ENCODE results near the gene AFAP1L1. TPM values are rescaled to one million over a fixed set of nuclear protein-coding genes. Genes with fewer than 3 reads are reported as not detected.

Gene AFAP1L1
- total and polyA plus RNA-seq, 2 of the 13 experiments (the other 11 are each of a cell fraction or from before 2014, with no cell fraction given) = 0.38 to 1.0 TPM

DNA sequence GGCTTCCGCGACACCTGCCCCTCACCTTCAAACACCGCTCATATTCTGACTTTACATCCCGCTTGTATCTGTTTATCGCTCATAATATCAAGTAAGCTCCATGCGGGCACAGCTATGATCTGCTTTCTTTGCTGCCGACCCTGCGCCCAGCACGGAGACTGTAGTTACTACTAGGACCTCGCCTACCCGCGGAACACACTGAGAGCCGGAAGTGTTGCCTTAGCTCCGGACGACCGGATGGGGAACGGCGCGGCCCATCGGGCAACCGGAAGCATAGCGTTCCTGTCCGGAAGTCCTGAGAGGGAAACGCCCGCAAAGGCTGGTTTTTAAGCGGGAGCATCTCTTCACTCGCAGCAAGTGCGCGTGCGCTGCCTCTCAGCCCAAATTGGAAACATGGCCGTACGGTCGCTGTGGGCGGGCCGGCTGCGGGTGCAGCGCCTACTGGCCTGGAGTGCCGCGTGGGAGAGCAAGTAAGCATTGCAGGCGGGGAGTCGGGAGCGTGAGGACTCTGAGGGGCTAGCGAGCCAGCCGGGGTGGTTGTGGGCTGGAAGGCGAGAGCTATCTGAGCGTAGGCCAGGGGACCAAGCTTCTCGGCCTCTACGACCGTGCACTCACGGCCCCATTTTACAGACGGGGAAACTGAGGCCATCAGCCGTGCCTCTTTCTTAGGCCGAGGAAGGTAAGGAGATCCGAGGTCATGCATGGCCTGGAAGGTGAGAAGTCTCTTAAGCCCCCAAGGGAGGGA lies 73.7 kb downstream of the AFAP1L1 start, which contains the start of gene GRPEL2 (continued):
- TF ChIP-seq, protein P1, sequence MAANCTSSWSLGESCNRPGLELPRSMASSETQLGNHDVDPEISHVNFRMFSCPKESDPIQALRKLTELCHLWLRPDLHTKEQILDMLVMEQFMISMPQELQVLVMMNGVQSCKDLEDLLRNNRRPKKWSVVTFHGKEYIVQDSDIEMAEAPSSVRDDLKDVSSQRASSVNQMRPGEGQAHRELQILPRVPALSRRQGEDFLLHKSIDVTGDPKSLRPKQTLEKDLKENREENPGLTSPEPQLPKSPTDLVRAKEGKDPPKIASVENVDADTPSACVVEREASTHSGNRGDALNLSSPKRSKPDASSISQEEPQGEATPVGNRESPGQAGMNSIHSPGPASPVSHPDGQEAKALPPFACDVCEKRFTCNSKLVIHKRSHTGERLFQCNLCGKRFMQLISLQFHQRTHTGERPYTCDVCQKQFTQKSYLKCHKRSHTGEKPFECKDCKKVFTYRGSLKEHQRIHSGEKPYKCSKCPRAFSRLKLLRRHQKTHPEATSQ (CRISPR knock-in tag; IDR thresholded peaks at IDR 0.05; ENCODE audit: borderline replicate concordance) = peak; percentile 58; the same call in 1 of the 2 replicates
- TF ChIP-seq, protein P2, sequence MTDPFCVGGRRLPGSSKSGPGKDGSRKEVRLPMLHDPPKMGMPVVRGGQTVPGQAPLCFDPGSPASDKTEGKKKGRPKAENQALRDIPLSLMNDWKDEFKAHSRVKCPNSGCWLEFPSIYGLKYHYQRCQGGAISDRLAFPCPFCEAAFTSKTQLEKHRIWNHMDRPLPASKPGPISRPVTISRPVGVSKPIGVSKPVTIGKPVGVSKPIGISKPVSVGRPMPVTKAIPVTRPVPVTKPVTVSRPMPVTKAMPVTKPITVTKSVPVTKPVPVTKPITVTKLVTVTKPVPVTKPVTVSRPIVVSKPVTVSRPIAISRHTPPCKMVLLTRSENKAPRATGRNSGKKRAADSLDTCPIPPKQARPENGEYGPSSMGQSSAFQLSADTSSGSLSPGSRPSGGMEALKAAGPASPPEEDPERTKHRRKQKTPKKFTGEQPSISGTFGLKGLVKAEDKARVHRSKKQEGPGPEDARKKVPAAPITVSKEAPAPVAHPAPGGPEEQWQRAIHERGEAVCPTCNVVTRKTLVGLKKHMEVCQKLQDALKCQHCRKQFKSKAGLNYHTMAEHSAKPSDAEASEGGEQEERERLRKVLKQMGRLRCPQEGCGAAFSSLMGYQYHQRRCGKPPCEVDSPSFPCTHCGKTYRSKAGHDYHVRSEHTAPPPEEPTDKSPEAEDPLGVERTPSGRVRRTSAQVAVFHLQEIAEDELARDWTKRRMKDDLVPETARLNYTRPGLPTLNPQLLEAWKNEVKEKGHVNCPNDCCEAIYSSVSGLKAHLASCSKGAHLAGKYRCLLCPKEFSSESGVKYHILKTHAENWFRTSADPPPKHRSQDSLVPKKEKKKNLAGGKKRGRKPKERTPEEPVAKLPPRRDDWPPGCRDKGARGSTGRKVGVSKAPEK (CRISPR knock-in tag; IDR thresholded peaks at IDR 0.05; ENCODE audit: borderline replicate concordance) = peak; percentile 75; the same call in 1 of the 2 replicates
- TF ChIP-seq PHF5A (CRISPR knock-in tag; IDR thresholded peaks at IDR 0.05; ENCODE audit: low read depth, unreplicated experiment) (no peak), DNMT3B (CRISPR knock-in tag; conservative IDR thresholded peaks at IDR 0.05) (no peak; the same call in 1 of the 2 replicates), SMAD9 (CRISPR knock-in tag; IDR thresholded peaks at IDR 0.05) (no peak), ZNF333 (CRISPR knock-in tag; IDR thresholded peaks at IDR 0.05; ENCODE audit: borderline replicate concordance) (no peak), ZMYM3 (CRISPR knock-in tag; IDR thresholded peaks at IDR 0.05) (peak; percentile 98), MAF1 (CRISPR knock-in tag; IDR thresholded peaks at IDR 0.05; ENCODE audit: borderline replicate concordance) (0 out of 2 replicates have a peak, but pooled peaks have one; percentile 36), MED13 (CRISPR knock-in tag; IDR thresholded peaks at IDR 0.05) (peak; percentile 74; the same call in 1 of the 2 replicates), GTF2F1 (IDR thresholded peaks at IDR 0.05; ENCODE audit: low read length) (0 out of 2 replicates have a peak, but pooled peaks have one; percentile 17), PLRG1 (conservative IDR thresholded peaks at IDR 0.05) (no peak), ZNF296 (CRISPR knock-in tag; conservative IDR thresholded peaks at IDR 0.05) (no peak), TAF1 (CRISPR knock-in tag; IDR thresholded peaks at IDR 0.05) (peak; percentile 90), ZNF431 (CRISPR knock-in tag; IDR thresholded peaks at IDR 0.05; ENCODE audit: borderline replicate concordance, low read depth) (no peak; the same call in 1 of the 2 replicates), SRSF9 (IDR thresholded peaks at IDR 0.05; ENCODE audit: borderline replicate concordance, insufficient read depth, low read depth, low read length, poor library complexity, severe bottlenecking) (no peak), NFATC3 (CRISPR knock-in tag; IDR thresholded peaks at IDR 0.05) (peak; percentile 95), ZFP37 (CRISPR knock-in tag; IDR thresholded peaks at IDR 0.05; ENCODE audit: borderline replicate concordance) (0 out of 2 replicates have a peak, but pooled peaks have one; percentile 13)
- TF ChIP-seq, protein P3, sequence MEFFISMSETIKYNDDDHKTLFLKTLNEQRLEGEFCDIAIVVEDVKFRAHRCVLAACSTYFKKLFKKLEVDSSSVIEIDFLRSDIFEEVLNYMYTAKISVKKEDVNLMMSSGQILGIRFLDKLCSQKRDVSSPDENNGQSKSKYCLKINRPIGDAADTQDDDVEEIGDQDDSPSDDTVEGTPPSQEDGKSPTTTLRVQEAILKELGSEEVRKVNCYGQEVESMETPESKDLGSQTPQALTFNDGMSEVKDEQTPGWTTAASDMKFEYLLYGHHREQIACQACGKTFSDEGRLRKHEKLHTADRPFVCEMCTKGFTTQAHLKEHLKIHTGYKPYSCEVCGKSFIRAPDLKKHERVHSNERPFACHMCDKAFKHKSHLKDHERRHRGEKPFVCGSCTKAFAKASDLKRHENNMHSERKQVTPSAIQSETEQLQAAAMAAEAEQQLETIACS (CRISPR knock-in tag; IDR thresholded peaks at IDR 0.05) = no peak; the same call in 1 of the 2 replicates
- TF ChIP-seq, protein P4, sequence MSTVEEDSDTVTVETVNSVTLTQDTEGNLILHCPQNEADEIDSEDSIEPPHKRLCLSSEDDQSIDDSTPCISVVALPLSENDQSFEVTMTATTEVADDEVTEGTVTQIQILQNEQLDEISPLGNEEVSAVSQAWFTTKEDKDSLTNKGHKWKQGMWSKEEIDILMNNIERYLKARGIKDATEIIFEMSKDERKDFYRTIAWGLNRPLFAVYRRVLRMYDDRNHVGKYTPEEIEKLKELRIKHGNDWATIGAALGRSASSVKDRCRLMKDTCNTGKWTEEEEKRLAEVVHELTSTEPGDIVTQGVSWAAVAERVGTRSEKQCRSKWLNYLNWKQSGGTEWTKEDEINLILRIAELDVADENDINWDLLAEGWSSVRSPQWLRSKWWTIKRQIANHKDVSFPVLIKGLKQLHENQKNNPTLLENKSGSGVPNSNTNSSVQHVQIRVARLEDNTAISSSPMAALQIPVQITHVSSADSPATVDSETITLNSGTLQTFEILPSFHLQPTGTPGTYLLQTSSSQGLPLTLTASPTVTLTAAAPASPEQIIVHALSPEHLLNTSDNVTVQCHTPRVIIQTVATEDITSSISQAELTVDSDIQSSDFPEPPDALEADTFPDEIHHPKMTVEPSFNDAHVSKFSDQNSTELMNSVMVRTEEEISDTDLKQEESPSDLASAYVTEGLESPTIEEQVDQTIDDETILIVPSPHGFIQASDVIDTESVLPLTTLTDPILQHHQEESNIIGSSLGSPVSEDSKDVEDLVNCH (CRISPR knock-in tag; IDR thresholded peaks at IDR 0.05) = no peak
- TF ChIP-seq, protein P5, sequence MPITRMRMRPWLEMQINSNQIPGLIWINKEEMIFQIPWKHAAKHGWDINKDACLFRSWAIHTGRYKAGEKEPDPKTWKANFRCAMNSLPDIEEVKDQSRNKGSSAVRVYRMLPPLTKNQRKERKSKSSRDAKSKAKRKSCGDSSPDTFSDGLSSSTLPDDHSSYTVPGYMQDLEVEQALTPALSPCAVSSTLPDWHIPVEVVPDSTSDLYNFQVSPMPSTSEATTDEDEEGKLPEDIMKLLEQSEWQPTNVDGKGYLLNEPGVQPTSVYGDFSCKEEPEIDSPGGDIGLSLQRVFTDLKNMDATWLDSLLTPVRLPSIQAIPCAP (CRISPR knock-in tag; IDR thresholded peaks at IDR 0.05; ENCODE audit: low read depth) = no peak

Measured in HepG2 (cell line).